ENCODE data around the gene PDF. TPM values are rescaled to one million over a fixed set of nuclear protein-coding genes. Genes with fewer than 3 reads are reported as not detected.

Gene PDF
- total and polyA plus RNA-seq, 4 donors, result 16.8 to 31.3 (median 23.1) TPM

DNA sequence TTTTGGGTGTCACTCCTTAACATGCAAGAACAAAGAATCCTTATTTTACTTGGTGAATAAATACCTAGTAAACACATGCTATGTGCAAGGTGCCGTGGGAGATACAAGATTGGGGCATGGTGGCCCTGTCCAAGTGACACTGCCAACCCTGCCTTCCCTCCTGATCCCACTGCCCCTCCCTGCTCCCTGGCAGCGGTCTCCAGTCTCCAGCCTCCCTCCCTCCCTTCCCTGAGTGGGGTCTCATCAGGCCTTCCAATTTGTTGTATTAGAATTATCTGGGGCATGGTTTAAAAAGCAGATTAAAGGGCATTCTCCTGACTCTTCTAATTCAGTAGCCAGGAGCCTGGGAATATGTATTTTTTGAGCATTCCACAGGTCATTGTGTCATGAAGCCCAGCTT, 33.7 kb upstream of the PDF start:
- Histone ChIP-seq H3K27ac (ENCODE audit: low read depth in 1 of 2, low read length in 2 of 2) (no peak overlapping the region), H3K4me1 (ENCODE audit: control insufficient read depth in 4 of 4, insufficient read depth in 4 of 4, low read length in 3 of 4) (no peaks in the 10 kb centered on the region), H3K36me3 (ENCODE audit: control insufficient read depth in 4 of 4, insufficient read depth in 3 of 4, low read depth in 1 of 4, low read length in 3 of 4) (peaks cover 9 to 53% (median 34%) of the 10 kb centered on the region in 4 donors), H3K27me3 (ENCODE audit: control insufficient read depth in 4 of 4, insufficient read depth in 4 of 4, low read length in 3 of 4) (no peaks in the 10 kb centered on the region), H3K9me3 (ENCODE audit: control insufficient read depth in 4 of 4, low read length in 3 of 4) (no peaks in the 10 kb centered on the region), H3K4me3 (ENCODE audit: low read depth in 1 of 3, low read length in 3 of 3) (no peak overlapping the region), H3K9ac (ENCODE audit: low read depth in 1 of 2, low read length in 2 of 2) (no peak overlapping the region)
- DNase-seq (ENCODE audit: low spot score), result no peak
- TF ChIP-seq FOXA1 (IDR thresholded peaks at IDR 0.05) (no peak), ATF3 (IDR thresholded peaks at IDR 0.05) (no peak), HNF4G (IDR thresholded peaks at IDR 0.05) (no peak), RXRA (IDR thresholded peaks at IDR 0.05) (no peak), JUND (IDR thresholded peaks at IDR 0.05) (no peak), GABPA (IDR thresholded peaks at IDR 0.05 in 1 of 2, conservative IDR thresholded peaks at IDR 0.05 in 1 of 2) (no peak), FOXA2 (IDR thresholded peaks at IDR 0.05) (no peak), TAF1 (conservative IDR thresholded peaks at IDR 0.05) (no peak), EGR1 (IDR thresholded peaks at IDR 0.05; ENCODE audit: low read depth in 2 of 2) (no peak), RAD21 (IDR thresholded peaks at IDR 0.05) (no peak)
- TF ChIP-seq, protein P1, sequence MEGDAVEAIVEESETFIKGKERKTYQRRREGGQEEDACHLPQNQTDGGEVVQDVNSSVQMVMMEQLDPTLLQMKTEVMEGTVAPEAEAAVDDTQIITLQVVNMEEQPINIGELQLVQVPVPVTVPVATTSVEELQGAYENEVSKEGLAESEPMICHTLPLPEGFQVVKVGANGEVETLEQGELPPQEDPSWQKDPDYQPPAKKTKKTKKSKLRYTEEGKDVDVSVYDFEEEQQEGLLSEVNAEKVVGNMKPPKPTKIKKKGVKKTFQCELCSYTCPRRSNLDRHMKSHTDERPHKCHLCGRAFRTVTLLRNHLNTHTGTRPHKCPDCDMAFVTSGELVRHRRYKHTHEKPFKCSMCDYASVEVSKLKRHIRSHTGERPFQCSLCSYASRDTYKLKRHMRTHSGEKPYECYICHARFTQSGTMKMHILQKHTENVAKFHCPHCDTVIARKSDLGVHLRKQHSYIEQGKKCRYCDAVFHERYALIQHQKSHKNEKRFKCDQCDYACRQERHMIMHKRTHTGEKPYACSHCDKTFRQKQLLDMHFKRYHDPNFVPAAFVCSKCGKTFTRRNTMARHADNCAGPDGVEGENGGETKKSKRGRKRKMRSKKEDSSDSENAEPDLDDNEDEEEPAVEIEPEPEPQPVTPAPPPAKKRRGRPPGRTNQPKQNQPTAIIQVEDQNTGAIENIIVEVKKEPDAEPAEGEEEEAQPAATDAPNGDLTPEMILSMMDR (IDR thresholded peaks at IDR 0.05; ENCODE audit: low read depth, low read length, missing input control), result no peak
- TF ChIP-seq, protein P2, sequence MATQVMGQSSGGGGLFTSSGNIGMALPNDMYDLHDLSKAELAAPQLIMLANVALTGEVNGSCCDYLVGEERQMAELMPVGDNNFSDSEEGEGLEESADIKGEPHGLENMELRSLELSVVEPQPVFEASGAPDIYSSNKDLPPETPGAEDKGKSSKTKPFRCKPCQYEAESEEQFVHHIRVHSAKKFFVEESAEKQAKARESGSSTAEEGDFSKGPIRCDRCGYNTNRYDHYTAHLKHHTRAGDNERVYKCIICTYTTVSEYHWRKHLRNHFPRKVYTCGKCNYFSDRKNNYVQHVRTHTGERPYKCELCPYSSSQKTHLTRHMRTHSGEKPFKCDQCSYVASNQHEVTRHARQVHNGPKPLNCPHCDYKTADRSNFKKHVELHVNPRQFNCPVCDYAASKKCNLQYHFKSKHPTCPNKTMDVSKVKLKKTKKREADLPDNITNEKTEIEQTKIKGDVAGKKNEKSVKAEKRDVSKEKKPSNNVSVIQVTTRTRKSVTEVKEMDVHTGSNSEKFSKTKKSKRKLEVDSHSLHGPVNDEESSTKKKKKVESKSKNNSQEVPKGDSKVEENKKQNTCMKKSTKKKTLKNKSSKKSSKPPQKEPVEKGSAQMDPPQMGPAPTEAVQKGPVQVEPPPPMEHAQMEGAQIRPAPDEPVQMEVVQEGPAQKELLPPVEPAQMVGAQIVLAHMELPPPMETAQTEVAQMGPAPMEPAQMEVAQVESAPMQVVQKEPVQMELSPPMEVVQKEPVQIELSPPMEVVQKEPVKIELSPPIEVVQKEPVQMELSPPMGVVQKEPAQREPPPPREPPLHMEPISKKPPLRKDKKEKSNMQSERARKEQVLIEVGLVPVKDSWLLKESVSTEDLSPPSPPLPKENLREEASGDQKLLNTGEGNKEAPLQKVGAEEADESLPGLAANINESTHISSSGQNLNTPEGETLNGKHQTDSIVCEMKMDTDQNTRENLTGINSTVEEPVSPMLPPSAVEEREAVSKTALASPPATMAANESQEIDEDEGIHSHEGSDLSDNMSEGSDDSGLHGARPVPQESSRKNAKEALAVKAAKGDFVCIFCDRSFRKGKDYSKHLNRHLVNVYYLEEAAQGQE (IDR thresholded peaks at IDR 0.05), result no peak
- TF ChIP-seq, protein P3, sequence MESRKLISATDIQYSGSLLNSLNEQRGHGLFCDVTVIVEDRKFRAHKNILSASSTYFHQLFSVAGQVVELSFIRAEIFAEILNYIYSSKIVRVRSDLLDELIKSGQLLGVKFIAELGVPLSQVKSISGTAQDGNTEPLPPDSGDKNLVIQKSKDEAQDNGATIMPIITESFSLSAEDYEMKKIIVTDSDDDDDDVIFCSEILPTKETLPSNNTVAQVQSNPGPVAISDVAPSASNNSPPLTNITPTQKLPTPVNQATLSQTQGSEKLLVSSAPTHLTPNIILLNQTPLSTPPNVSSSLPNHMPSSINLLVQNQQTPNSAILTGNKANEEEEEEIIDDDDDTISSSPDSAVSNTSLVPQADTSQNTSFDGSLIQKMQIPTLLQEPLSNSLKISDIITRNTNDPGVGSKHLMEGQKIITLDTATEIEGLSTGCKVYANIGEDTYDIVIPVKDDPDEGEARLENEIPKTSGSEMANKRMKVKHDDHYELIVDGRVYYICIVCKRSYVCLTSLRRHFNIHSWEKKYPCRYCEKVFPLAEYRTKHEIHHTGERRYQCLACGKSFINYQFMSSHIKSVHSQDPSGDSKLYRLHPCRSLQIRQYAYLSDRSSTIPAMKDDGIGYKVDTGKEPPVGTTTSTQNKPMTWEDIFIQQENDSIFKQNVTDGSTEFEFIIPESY (IDR thresholded peaks at IDR 0.05), result no peak
- WGBS, result 97% methylated on average over 2 of the region's 2 CpGs

GRCh38 chr16:69363281-69363717, 32.9 kb upstream of the PDF start:
- Histone ChIP-seq H3K4me1 (ENCODE audit: control insufficient read depth in 4 of 4, insufficient read depth in 4 of 4, low read length in 3 of 4) (no peaks in the 10 kb centered on the region), H3K27me3 (ENCODE audit: control insufficient read depth in 4 of 4, insufficient read depth in 4 of 4, low read length in 3 of 4) (no peaks in the 10 kb centered on the region), H3K4me3 (ENCODE audit: low read depth in 1 of 3, low read length in 3 of 3) (no peak overlapping the region), H3K36me3 (ENCODE audit: control insufficient read depth in 4 of 4, insufficient read depth in 3 of 4, low read depth in 1 of 4, low read length in 3 of 4) (peaks cover 9 to 48% (median 31%) of the 10 kb centered on the region in 4 donors), H3K9me3 (ENCODE audit: control insufficient read depth in 4 of 4, low read length in 3 of 4) (no peaks in the 10 kb centered on the region), H3K27ac (ENCODE audit: low read depth in 1 of 2, low read length in 2 of 2) (no peak overlapping the region), H3K9ac (ENCODE audit: low read depth in 1 of 2, low read length in 2 of 2) (no peak overlapping the region)
- no peak for DNase-seq (ENCODE audit: low spot score)
- 89% methylated on average over 5 of the region's 5 CpGs for WGBS
- TF ChIP-seq, protein P2 (IDR thresholded peaks at IDR 0.05), result no peak
- TF ChIP-seq HNF4A (conservative IDR thresholded peaks at IDR 0.05), result no peak
- TF ChIP-seq YY1 (IDR thresholded peaks at IDR 0.05), result no peak
- no peak for TF ChIP-seq FOXA2 (IDR thresholded peaks at IDR 0.05)
- TF ChIP-seq SP1 (IDR thresholded peaks at IDR 0.05), result no peak
- TF ChIP-seq, protein P4, sequence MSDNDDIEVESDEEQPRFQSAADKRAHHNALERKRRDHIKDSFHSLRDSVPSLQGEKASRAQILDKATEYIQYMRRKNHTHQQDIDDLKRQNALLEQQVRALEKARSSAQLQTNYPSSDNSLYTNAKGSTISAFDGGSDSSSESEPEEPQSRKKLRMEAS (IDR thresholded peaks at IDR 0.05), result no peak
- no peak for TF ChIP-seq HNF4G (IDR thresholded peaks at IDR 0.05)
- TF ChIP-seq, protein P1 (IDR thresholded peaks at IDR 0.05; ENCODE audit: low read depth, low read length, missing input control), result no peak
- TF ChIP-seq EGR1 (IDR thresholded peaks at IDR 0.05; ENCODE audit: low read depth in 2 of 2), result no peak

Data from liver (tissue), 9 donors.